Midbrain (tissue), 1 donor: ENCODE data around the gene ZZZ3.
"Not testable (repeated sequence)": the region's sequence is repeated elsewhere in the genome, so short reads cannot be mapped to it uniquely, and the experiment has no call there.

Experiments used
- DNase-seq: peaks from one replicate; lab custom pipeline; 2025; lab: John Stamatoyannopoulos, UW

The ZZZ3 gene

GRCh38 chr1:77670330-77670729, 12.1 kb downstream of the ZZZ3 start:
- no peak for DNase-seq

- no peak for DNase-seq
Observed at GRCh38 chr1:77668924-77669449, 13.5 kb downstream of the ZZZ3 start.

- DNase-seq: no peak
Observed at GRCh38 chr1:77664939-77665516, 17.4 kb downstream of the ZZZ3 start.

- DNase-seq: no peak
Observed at GRCh38 chr1:77661696-77662095, 20.8 kb downstream of the ZZZ3 start.

GRCh38 chr1:77659879-77660593, 22.4 kb downstream of the ZZZ3 start:
- no peak for DNase-seq

GRCh38 chr1:77658271-77658670, 24.2 kb downstream of the ZZZ3 start:
- no peak for DNase-seq

GRCh38 chr1:77655431-77655974, 27.0 kb downstream of the ZZZ3 start:
- DNase-seq: no peak

- DNase-seq: no peak
Observed at GRCh38 chr1:77652970-77653516, 29.4 kb downstream of the ZZZ3 start.

- DNase-seq: no peak
Observed at GRCh38 chr1:77652268-77652667, 30.2 kb downstream of the ZZZ3 start.

GRCh38 chr1:77649127-77649526, 33.3 kb downstream of the ZZZ3 start:
- DNase-seq: no peak

GRCh38 chr1:77646224-77646623, 36.2 kb downstream of the ZZZ3 start:
- not testable (repeated sequence) for DNase-seq

GRCh38 chr1:77643456-77643855, 39.0 kb downstream of the ZZZ3 start:
- DNase-seq: no peak

GRCh38 chr1:77642941-77643340, 39.5 kb downstream of the ZZZ3 start:
- no peak for DNase-seq

GRCh38 chr1:77642196-77642595, 40.3 kb downstream of the ZZZ3 start:
- no peak for DNase-seq

- no peak for DNase-seq
Observed at GRCh38 chr1:77639557-77640069, 42.8 kb downstream of the ZZZ3 start.

GRCh38 chr1:77639056-77639455, 43.4 kb downstream of the ZZZ3 start:
- DNase-seq: no peak

GRCh38 chr1:77636864-77637263, 45.6 kb downstream of the ZZZ3 start:
- DNase-seq: no peak
